ENCODE measurements around the gene METTL9. TPM values are rescaled to one million over a fixed set of nuclear protein-coding genes. Genes with fewer than 3 reads are reported as not detected.
A peak's percentile ranks its signal among the peaks of the same experiment; 100 is the strongest.
"Not testable (repeated sequence)": the region's sequence is repeated elsewhere in the genome, so short reads cannot be mapped to it uniquely, and the experiment has no call there.

METTL9 gene
- total RNA-seq, 1 experiment from 2014 or later, result 125 TPM

- no peaks in the 10 kb centered on the region for H3K36me3 ChIP-seq
- no peaks in the 10 kb centered on the region for H3K4me1 ChIP-seq
- H3K27me3 ChIP-seq, result no peaks in the 10 kb centered on the region
- DNase-seq, result no peak
- H3K9me3 ChIP-seq (replicated peaks), result no peaks in the 10 kb centered on the region
- no peak overlapping the region for H3K4me3 ChIP-seq
- H3K27ac ChIP-seq, result no peak overlapping the region
Measured at GRCh38 chr16:21590287-21590686, 9.1 kb upstream of the METTL9 start.

- no peaks in the 10 kb centered on the region for H3K9me3 ChIP-seq (replicated peaks)
- DNase-seq, result no peak
Measured at GRCh38 chr16:21590796-21591195, 8.6 kb upstream of the METTL9 start.

GRCh38 chr16:21592191-21592590, 7.2 kb upstream of the METTL9 start:
- H3K4me3 ChIP-seq, result no peak overlapping the region
- H3K27me3 ChIP-seq, result no peaks in the 10 kb centered on the region
- H3K9me3 ChIP-seq (replicated peaks), result no peaks in the 10 kb centered on the region
- no peaks in the 10 kb centered on the region for H3K36me3 ChIP-seq
- H3K27ac ChIP-seq, result no peak overlapping the region
- no peaks in the 10 kb centered on the region for H3K4me1 ChIP-seq
- DNase-seq, result no peak

More at GRCh38 chr16:21590796-21591195, 8.6 kb upstream of the METTL9 start:
- Histone ChIP-seq H3K36me3 (no peaks in the 10 kb centered on the region), H3K4me1 (no peaks in the 10 kb centered on the region), H3K27ac (no peak overlapping the region), H3K4me3 (no peak overlapping the region), H3K27me3 (no peaks in the 10 kb centered on the region)

- no peak for DNase-seq
- H3K9me3 ChIP-seq (replicated peaks), result no peaks in the 10 kb centered on the region
- no peaks in the 10 kb centered on the region for H3K27me3 ChIP-seq
- no peak overlapping the region for H3K27ac ChIP-seq
- H3K36me3 ChIP-seq, result no peaks in the 10 kb centered on the region
- no peak overlapping the region for H3K4me3 ChIP-seq
- H3K4me1 ChIP-seq, result no peaks in the 10 kb centered on the region
Measured at GRCh38 chr16:21593530-21594289, 5.7 kb upstream of the METTL9 start.

- no peaks in the 10 kb centered on the region for H3K27me3 ChIP-seq
- H3K36me3 ChIP-seq, result no peaks in the 10 kb centered on the region
- H3K4me1 ChIP-seq, result no peaks in the 10 kb centered on the region; the same call in 1 of the 2 replicates
- H3K27ac ChIP-seq, result no peak overlapping the region
- H3K4me3 ChIP-seq, result no peak overlapping the region
- no peaks in the 10 kb centered on the region for H3K9me3 ChIP-seq (replicated peaks)
- DNase-seq, result no peak
Measured at GRCh38 chr16:21597561-21598030, 1.8 kb upstream of the METTL9 start.

- no peak for DNase-seq
- H3K36me3 ChIP-seq, result no peaks in the 10 kb centered on the region
- H3K27me3 ChIP-seq, result no peaks in the 10 kb centered on the region
- no peaks in the 10 kb centered on the region for H3K9me3 ChIP-seq (replicated peaks)
- H3K4me3 ChIP-seq, result peak overlapping the region; percentile 97
- no peak overlapping the region for H3K27ac ChIP-seq
- no peaks in the 10 kb centered on the region; the same call in 1 of the 2 replicates for H3K4me1 ChIP-seq
Measured at GRCh38 chr16:21598206-21598605, 1.2 kb upstream of the METTL9 start.

- Histone ChIP-seq H3K27ac (peak overlapping the region; percentile 70), H3K4me1 (no peaks in the 10 kb centered on the region; the same call in 1 of the 2 replicates), H3K9me3 (replicated peaks) (no peaks in the 10 kb centered on the region), H3K4me3 (peak overlapping the region; percentile 97), H3K27me3 (no peaks in the 10 kb centered on the region), H3K36me3 (no peaks in the 10 kb centered on the region)
- DNase-seq, result peak in 1 of 2 experiments; percentile 22
Measured at GRCh38 chr16:21598701-21599121, 666 bp upstream of the METTL9 start.

GRCh38 chr16:21600031-21600773, 825 bp downstream of the METTL9 start:
- H3K4me1 ChIP-seq, result no peaks in the 10 kb centered on the region; the same call in 1 of the 2 replicates
- peak; percentile 5 to 31 for DNase-seq
- H3K4me3 ChIP-seq, result peak overlapping the region; percentile 97
- no peaks in the 10 kb centered on the region for H3K9me3 ChIP-seq (replicated peaks)
- H3K27me3 ChIP-seq, result no peaks in the 10 kb centered on the region
- H3K36me3 ChIP-seq, result no peaks in the 10 kb centered on the region
- peak overlapping the region; percentile 70 for H3K27ac ChIP-seq

GRCh38 chr16:21602785-21603184, 3.4 kb downstream of the METTL9 start:
- Histone ChIP-seq H3K27me3 (no peaks in the 10 kb centered on the region), H3K4me1 (no peaks in the 10 kb centered on the region; the same call in 1 of the 2 replicates), H3K9me3 (replicated peaks) (no peaks in the 10 kb centered on the region), H3K4me3 (no peak overlapping the region), H3K36me3 (no peaks in the 10 kb centered on the region), H3K27ac (no peak overlapping the region)
- DNase-seq, result no peak

GRCh38 chr16:21603928-21604327, 4.6 kb downstream of the METTL9 start:
- no peaks in the 10 kb centered on the region for H3K9me3 ChIP-seq (replicated peaks)
- H3K36me3 ChIP-seq, result no peaks in the 10 kb centered on the region
- H3K27me3 ChIP-seq, result no peaks in the 10 kb centered on the region
- no peak overlapping the region for H3K4me3 ChIP-seq
- DNase-seq, result no peak
- no peak overlapping the region for H3K27ac ChIP-seq
- H3K4me1 ChIP-seq, result no peaks in the 10 kb centered on the region; the same call in 1 of the 2 replicates

GRCh38 chr16:21605848-21606247, 6.5 kb downstream of the METTL9 start:
- not testable (repeated sequence) for H3K4me1 ChIP-seq; H3K27me3 ChIP-seq; H3K36me3 ChIP-seq; H3K27ac ChIP-seq; DNase-seq; H3K4me3 ChIP-seq; H3K9me3 ChIP-seq (replicated peaks)

GRCh38 chr16:21608639-21609328, 9.4 kb downstream of the METTL9 start:
- Histone ChIP-seq H3K27me3 (no peaks in the 10 kb centered on the region), H3K4me1 (no peaks in the 10 kb centered on the region), H3K36me3 (no peaks in the 10 kb centered on the region), H3K9me3 (replicated peaks) (no peaks in the 10 kb centered on the region), H3K4me3 (no peak overlapping the region), H3K27ac (no peak overlapping the region)
- no peak for DNase-seq

GRCh38 chr16:21610006-21610544, 10.7 kb downstream of the METTL9 start:
- H3K36me3 ChIP-seq, result peaks cover 4% of the 10 kb centered on the region; the same call in 1 of the 2 replicates
- no peaks in the 10 kb centered on the region for H3K9me3 ChIP-seq (replicated peaks)
- no peak for DNase-seq
- no peak overlapping the region for H3K27ac ChIP-seq
- H3K4me1 ChIP-seq, result no peaks in the 10 kb centered on the region
- H3K27me3 ChIP-seq, result no peaks in the 10 kb centered on the region
- no peak overlapping the region for H3K4me3 ChIP-seq

GRCh38 chr16:21610766-21611165, 11.4 kb downstream of the METTL9 start:
- Histone ChIP-seq H3K4me1 (no peaks in the 10 kb centered on the region), H3K9me3 (replicated peaks) (no peaks in the 10 kb centered on the region), H3K27ac (no peak overlapping the region), H3K4me3 (no peak overlapping the region), H3K36me3 (peaks cover 4% of the 10 kb centered on the region; the same call in 1 of the 2 replicates), H3K27me3 (no peaks in the 10 kb centered on the region)
- DNase-seq, result no peak

Data from SJCRH30 (cell line).